Trophoblast cell (in vitro differentiated cells and primary cell): ENCODE measurements around the gene SIGLEC5.

ENCODE experiments used
- DNase-seq, 2 donors: peaks; one replicate each; pipeline ENCODE4 v3.0.0-alpha.2; 2016
- H2AFZ ChIP-seq: 2 replicates; pipeline ENCODE4 v1.6.1; 2013; ENCODE audit warnings: low read length, moderate library complexity, mild to moderate bottlenecking; ENCODE audit not compliant: insufficient read depth, poor library complexity
- H2AK5ac ChIP-seq: 2 replicates; pipeline ENCODE4 v1.6.1; 2013; ENCODE audit warnings: mild to moderate bottlenecking, low read length
- H2BK120ac ChIP-seq: 2 replicates; pipeline ENCODE4 v1.6.1; 2013; ENCODE audit warnings: low read length, mild to moderate bottlenecking, moderate library complexity; ENCODE audit not compliant: insufficient read depth, poor library complexity
- H2BK12ac ChIP-seq: 2 replicates; pipeline ENCODE4 v1.6.1; 2013; ENCODE audit warnings: mild to moderate bottlenecking, low read length, moderate library complexity
- H2BK5ac ChIP-seq: 2 replicates; pipeline ENCODE4 v1.6.1; 2013; ENCODE audit warnings: low read length, low read depth, moderate library complexity, mild to moderate bottlenecking; ENCODE audit not compliant: poor library complexity
- H3K14ac ChIP-seq: 2 replicates; pipeline ENCODE4 v1.6.1; 2013; ENCODE audit warnings: mild to moderate bottlenecking, low read length
- H3K18ac ChIP-seq: 2 replicates; pipeline ENCODE4 v1.6.1; 2013; ENCODE audit warnings: mild to moderate bottlenecking, low read length
- H3K23ac ChIP-seq: 2 replicates; pipeline ENCODE4 v1.6.1; 2013; ENCODE audit warnings: low read length
- H3K27ac ChIP-seq: 2 replicates; pipeline ENCODE4 v1.5.1; 2013; ENCODE audit warnings: low read depth, mild to moderate bottlenecking, inconsistent platforms, low read length, moderate library complexity
- H3K27me3 ChIP-seq: 2 replicates; pipeline ENCODE4 v1.6.1; 2013; ENCODE audit warnings: inconsistent platforms, mild to moderate bottlenecking, low read length, moderate library complexity; ENCODE audit not compliant: insufficient read depth
- H3K36me3 ChIP-seq, 2 experiments: 1 replicate in 1 of 2; 2 replicates in 1 of 2; pipeline ENCODE4 v1.6.1; 2013; ENCODE audit warnings: low read length in 2 of 2, mild to moderate bottlenecking in 2 of 2, moderate library complexity in 1 of 2; ENCODE audit not compliant: insufficient read depth in 2 of 2, control insufficient read depth in 1 of 2
- H3K4ac ChIP-seq: 2 replicates; pipeline ENCODE4 v1.6.1; 2013; ENCODE audit warnings: low read depth, mild to moderate bottlenecking, low read length, moderate library complexity
- H3K4me1 ChIP-seq, 2 experiments: 1 replicate in 1 of 2; 2 replicates in 1 of 2; pipeline ENCODE4 v1.6.1; 2013; ENCODE audit warnings: low read length in 2 of 2, mild to moderate bottlenecking in 2 of 2, moderate library complexity in 1 of 2; ENCODE audit not compliant: insufficient read depth in 2 of 2, control insufficient read depth in 1 of 2
- H3K4me2 ChIP-seq: 2 replicates; pipeline ENCODE4 v1.6.1; 2013; ENCODE audit warnings: inconsistent platforms, mild to moderate bottlenecking, low read length, moderate library complexity
- H3K4me3 ChIP-seq: 2 replicates; pipeline ENCODE4 v1.5.1; 2013; ENCODE audit warnings: mild to moderate bottlenecking, low read depth, low read length, inconsistent platforms
- H3K79me1 ChIP-seq: one replicate; pipeline ENCODE4 v1.6.1; 2013; ENCODE audit warnings: low read length
- H3K79me2 ChIP-seq: 2 replicates; pipeline ENCODE4 v1.6.1; 2013; ENCODE audit warnings: low read length, mild to moderate bottlenecking; ENCODE audit not compliant: control insufficient read depth, insufficient read depth, poor library complexity
- H3K9ac ChIP-seq: 2 replicates; pipeline ENCODE4 v1.6.1; 2013; ENCODE audit warnings: mild to moderate bottlenecking, low read length
- H3K9me3 ChIP-seq: 2 replicates; pipeline ENCODE4 v1.6.1; 2013; ENCODE audit warnings: low read depth, mild to moderate bottlenecking, control low read depth, inconsistent platforms, low read length; ENCODE audit not compliant: insufficient read depth
- H4K12ac ChIP-seq: 2 replicates; pipeline ENCODE4 v1.6.1; 2013; ENCODE audit warnings: low read depth, mild to moderate bottlenecking, low read length, moderate library complexity
- H4K8ac ChIP-seq: 2 replicates; pipeline ENCODE4 v1.6.1; 2013; ENCODE audit warnings: low read depth, mild to moderate bottlenecking, low read length, moderate library complexity
- H4K91ac ChIP-seq: one replicate; pipeline ENCODE4 v1.6.1; 2013; ENCODE audit warnings: low read depth, mild to moderate bottlenecking, low read length, moderate library complexity
- WGBS: extraction: QIAGEN DNeasy Blood & Tissue Kit; methylation state at CpG from one replicate; pipeline ENCODE4 v1.1.7; 2013; ENCODE audit warnings: missing lambda C conversion rate; ENCODE audit not compliant: insufficient read length, insufficient coverage; ENCODE audit errors: extremely low coverage; 5-methylcytosine and 5-hydroxymethylcytosine counted together

SIGLEC5 gene

GRCh38 chr19:51615991-51616390 is 14.2 kb downstream of the SIGLEC5 start:
- Histone ChIP-seq H3K14ac (no peak overlapping the region), H2BK120ac (no peak overlapping the region), H2BK5ac (no peak overlapping the region), H4K12ac (no peak overlapping the region), H3K27me3 (no peaks in the 10 kb centered on the region), H3K4me3 (no peak overlapping the region), H3K79me1 (no peaks in the 10 kb centered on the region), H3K9ac (no peak overlapping the region), H3K18ac (no peak overlapping the region), H3K36me3 (no peaks in the 10 kb centered on the region), H4K91ac (no peak overlapping the region), H3K79me2 (no peaks in the 10 kb centered on the region), H3K27ac (no peak overlapping the region), H2AFZ (no peak overlapping the region), H3K4me1 (no peaks in the 10 kb centered on the region), H4K8ac (no peak overlapping the region), H2BK12ac (no peak overlapping the region), H3K4me2 (no peak overlapping the region), H2AK5ac (no peak overlapping the region), H3K9me3 (peaks cover 16% of the 10 kb centered on the region), H3K23ac (no peak overlapping the region), H3K4ac (no peak overlapping the region)
- peak; percentile 68 to 86 for DNase-seq
- WGBS: no CpG with 5 or more reads among the region's 7 CpGs

GRCh38 chr19:51614789-51615188 is 15.4 kb downstream of the SIGLEC5 start:
- H3K27me3 ChIP-seq: no peaks in the 10 kb centered on the region
- peaks cover 16% of the 10 kb centered on the region for H3K9me3 ChIP-seq
- H3K79me2 ChIP-seq: no peaks in the 10 kb centered on the region
- WGBS: no CpG with 5 or more reads among the region's 5 CpGs
- no peak overlapping the region for H3K4ac ChIP-seq
- no peak overlapping the region for H2BK120ac ChIP-seq
- no peak overlapping the region for H3K4me3 ChIP-seq
- no peak overlapping the region for H3K23ac ChIP-seq
- no peak for DNase-seq
- no peak overlapping the region for H4K91ac ChIP-seq
- no peak overlapping the region for H4K12ac ChIP-seq
- no peak overlapping the region for H4K8ac ChIP-seq
- no peak overlapping the region for H2AK5ac ChIP-seq
- H2BK12ac ChIP-seq: no peak overlapping the region
- H3K79me1 ChIP-seq: no peaks in the 10 kb centered on the region
- H2BK5ac ChIP-seq: no peak overlapping the region
- no peak overlapping the region for H3K18ac ChIP-seq
- H2AFZ ChIP-seq: no peak overlapping the region
- H3K27ac ChIP-seq: no peak overlapping the region
- H3K4me1 ChIP-seq: no peaks in the 10 kb centered on the region
- no peak overlapping the region for H3K9ac ChIP-seq
- H3K36me3 ChIP-seq: no peaks in the 10 kb centered on the region
- H3K4me2 ChIP-seq: no peak overlapping the region
- no peak overlapping the region for H3K14ac ChIP-seq

GRCh38 chr19:51610576-51610975 is 19.6 kb downstream of the SIGLEC5 start:
- no peak overlapping the region for H2AK5ac ChIP-seq
- H4K8ac ChIP-seq: no peak overlapping the region
- no peaks in the 10 kb centered on the region for H3K4me1 ChIP-seq
- H3K18ac ChIP-seq: no peak overlapping the region
- no peak for DNase-seq
- H3K14ac ChIP-seq: no peak overlapping the region
- no peak overlapping the region for H3K4me3 ChIP-seq
- H3K4me2 ChIP-seq: no peak overlapping the region
- H3K36me3 ChIP-seq: no peaks in the 10 kb centered on the region
- H3K27ac ChIP-seq: no peak overlapping the region
- H3K9me3 ChIP-seq: peaks cover 21% of the 10 kb centered on the region
- H3K23ac ChIP-seq: no peak overlapping the region
- no peaks in the 10 kb centered on the region for H3K27me3 ChIP-seq
- no peaks in the 10 kb centered on the region for H3K79me1 ChIP-seq
- H3K79me2 ChIP-seq: no peaks in the 10 kb centered on the region
- no peak overlapping the region for H3K4ac ChIP-seq
- no peak overlapping the region for H2AFZ ChIP-seq
- WGBS: no CpG with 5 or more reads among the region's 1 CpG
- no peak overlapping the region for H2BK120ac ChIP-seq
- H4K12ac ChIP-seq: no peak overlapping the region
- H3K9ac ChIP-seq: no peak overlapping the region
- H2BK5ac ChIP-seq: no peak overlapping the region
- no peak overlapping the region for H4K91ac ChIP-seq
- no peak overlapping the region for H2BK12ac ChIP-seq

GRCh38 chr19:51607920-51608562 is 22.2 kb downstream of the SIGLEC5 start:
- Histone ChIP-seq H2BK12ac (no peak overlapping the region), H3K4me3 (no peak overlapping the region), H3K4me1 (no peaks in the 10 kb centered on the region), H2AK5ac (no peak overlapping the region), H3K18ac (no peak overlapping the region), H4K91ac (no peak overlapping the region), H3K4ac (no peak overlapping the region), H2BK120ac (no peak overlapping the region), H3K4me2 (no peak overlapping the region), H2AFZ (no peak overlapping the region), H3K27me3 (no peaks in the 10 kb centered on the region), H3K9ac (no peak overlapping the region), H3K79me1 (no peaks in the 10 kb centered on the region), H3K23ac (no peak overlapping the region), H4K12ac (no peak overlapping the region), H3K27ac (no peak overlapping the region), H2BK5ac (no peak overlapping the region), H3K79me2 (no peaks in the 10 kb centered on the region), H3K36me3 (no peaks in the 10 kb centered on the region), H4K8ac (no peak overlapping the region), H3K14ac (no peak overlapping the region), H3K9me3 (peaks cover 18% of the 10 kb centered on the region)
- peak; percentile 82 to 95 for DNase-seq
- no CpG with 5 or more reads among the region's 13 CpGs for WGBS
